Airway epithelial cell (primary cell): ENCODE data around the gene UBE2I. TPM values are rescaled to one million over a fixed set of nuclear protein-coding genes. Genes with fewer than 3 reads are reported as not detected.

Source experiments
- total RNA-seq: library from RNA; depleted of rRNA; stranded (reverse); fragments of >200 nt; gene quantifications from 2 replicates; pipeline ENCODE4 v1.2.3, GENCODE V29; 2015

Gene UBE2I
- 68.8 and 72.0 TPM in 2 replicates for total RNA-seq

DNA sequence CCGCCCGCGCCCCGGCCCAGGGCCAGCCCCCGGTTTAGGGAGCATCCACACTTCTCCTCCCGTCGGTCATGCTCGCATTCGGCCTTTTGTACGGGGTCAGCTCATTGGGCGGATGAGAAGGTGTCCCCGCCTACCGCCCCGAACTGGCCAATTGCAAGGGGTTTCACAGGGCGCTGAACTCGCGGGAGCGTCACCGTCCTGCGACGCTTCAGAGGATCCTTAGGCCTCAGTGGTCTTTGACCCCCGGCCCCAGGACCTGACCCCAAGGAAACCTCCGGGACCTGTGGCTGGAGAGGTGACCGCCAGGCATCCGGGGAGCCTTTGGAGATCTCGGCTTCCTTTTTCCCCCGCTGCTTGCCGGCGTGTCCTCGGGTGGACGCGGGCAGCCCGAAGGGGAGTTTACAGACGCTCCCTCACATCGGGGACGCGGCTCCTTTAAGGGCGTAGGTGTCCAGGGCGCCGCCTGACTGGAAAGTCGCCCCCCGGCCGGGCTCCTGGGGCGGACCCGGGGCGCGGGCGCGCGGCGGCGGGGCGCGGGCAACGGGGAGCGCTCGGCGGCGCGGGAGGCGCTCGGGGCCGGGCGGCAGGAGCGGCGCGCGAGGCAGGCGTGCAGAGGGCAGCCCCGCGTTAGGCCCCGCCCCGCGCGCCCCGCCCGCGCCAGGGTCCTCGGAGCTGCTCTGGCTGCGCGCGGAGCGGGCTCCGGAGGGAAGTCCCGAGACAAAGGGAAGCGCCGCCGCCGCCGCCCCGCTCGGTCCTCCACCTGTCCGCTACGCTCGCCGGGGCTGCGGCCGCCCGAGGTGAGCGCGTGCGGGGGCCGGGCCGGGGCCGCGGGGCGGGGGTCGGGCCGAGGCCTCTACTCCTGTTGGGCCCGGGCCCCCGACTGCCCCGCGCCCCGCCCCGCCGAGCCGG lies at the start of gene UBE2I:
TSS of gene UBE2I (plus strand) at position 660 of the 909 bp plus-strand sequence. CDS start 4,395 bp downstream, outside the sequence.

DNA sequence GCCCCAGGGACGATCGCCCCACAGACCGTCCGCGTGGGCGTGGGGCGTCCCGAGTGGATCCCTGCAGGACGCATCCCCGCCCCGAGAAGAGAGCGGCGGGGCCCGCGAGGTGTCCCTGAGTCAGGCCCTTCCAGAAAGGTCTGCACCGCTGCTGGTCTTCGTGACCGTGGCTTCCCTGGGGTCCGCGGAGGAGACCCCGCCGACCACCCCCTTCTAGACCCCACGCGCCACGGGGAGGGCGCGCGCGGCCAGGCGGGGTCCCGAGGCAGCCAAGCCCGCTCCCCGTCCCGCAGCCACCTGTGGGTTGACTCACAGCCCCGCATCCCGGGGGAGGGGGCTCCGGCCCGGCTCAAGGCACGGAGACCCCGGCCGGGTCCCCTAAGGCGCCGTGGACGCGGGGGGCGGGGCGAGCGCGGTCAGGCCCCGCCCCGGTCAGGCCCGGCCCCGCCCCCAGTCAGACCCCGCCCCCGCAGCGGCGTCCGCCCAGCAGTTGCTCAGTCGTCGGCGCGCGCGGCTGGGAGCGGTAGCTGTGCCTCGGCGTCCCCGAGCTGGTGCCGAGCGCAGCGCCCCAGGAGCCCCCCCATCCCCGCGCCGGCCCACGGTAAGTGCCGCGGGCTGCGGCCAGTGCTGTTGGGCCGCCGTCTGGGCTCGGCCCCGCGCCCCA lies 23.8 kb downstream of the UBE2I start, which contains the start of gene BAIAP3:
TSS of gene BAIAP3 (plus strand) at position 497 of the 664 bp plus-strand sequence. CDS start 4,905 bp downstream, outside the sequence.

DNA sequence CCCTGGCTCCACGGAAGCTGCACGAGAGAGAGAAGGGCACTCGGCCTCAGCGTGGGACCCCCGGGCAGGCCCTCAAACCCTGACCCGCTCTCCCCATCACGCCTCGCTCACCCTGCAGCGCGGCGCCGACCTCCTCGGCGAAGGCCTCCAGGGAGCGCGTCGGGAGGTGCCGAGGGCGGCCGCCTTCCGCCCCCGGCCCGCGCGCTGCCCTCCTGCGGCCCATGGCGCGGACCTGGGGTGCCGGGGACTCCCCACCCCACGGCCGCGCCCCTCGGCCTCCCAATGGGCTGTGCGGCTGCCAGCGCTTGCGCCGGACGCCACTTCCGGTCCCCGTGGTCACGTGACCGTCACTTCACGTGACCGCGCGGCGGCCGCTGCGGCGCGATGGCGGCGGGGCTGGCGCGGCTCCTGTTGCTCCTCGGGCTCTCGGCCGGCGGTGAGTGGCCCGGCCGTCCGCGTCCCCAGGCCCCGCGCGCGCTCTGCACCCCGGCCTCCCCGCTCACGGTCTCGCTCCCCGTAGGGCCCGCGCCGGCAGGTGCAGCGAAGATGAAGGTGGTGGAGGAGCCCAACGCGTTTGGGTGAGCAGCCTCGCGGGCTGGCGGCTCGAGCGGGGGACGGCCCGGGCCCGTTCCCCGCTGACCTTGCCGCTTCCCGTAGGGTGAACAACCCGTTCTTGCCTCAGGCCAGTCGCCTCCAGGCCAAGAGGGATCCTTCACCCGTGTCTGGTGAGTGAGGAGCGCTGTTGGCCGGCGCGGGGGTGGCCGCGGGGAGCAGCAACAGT lies 42.3 kb downstream of the UBE2I start, which contains the start of the genes GNPTG and TSR3:
TSS of gene GNPTG (plus strand) at position 350 of the 781 bp plus-strand sequence. CDS start at position 385, 35 bp downstream.
TSS of gene TSR3 (minus strand) at position 297 of the 781 bp plus-strand sequence. CDS start at position 223, 74 bp downstream.

Other genes with a start within 250 kb of the UBE2I start
- gene SSTR5, start 236.9 kb upstream of the UBE2I start, total RNA-seq, result not detected in 2 replicates
- not detected in 2 replicates for gene C1QTNF8, start 213.4 kb upstream of the UBE2I start, total RNA-seq
- gene CACNA1H, start 156.5 kb upstream of the UBE2I start, total RNA-seq, result 0.07 and 0.37 TPM in 2 replicates
- gene TPSG1, start 84.4 kb upstream of the UBE2I start, total RNA-seq, result not detected in 2 replicates
- gene TPSB2, start 79.5 kb upstream of the UBE2I start, total RNA-seq, result not detected in 2 replicates
- gene TPSAB1, start 68.9 kb upstream of the UBE2I start, total RNA-seq, result not detected in 2 replicates
- gene TPSD1, start 53.6 kb upstream of the UBE2I start, total RNA-seq, result not detected in 2 replicates
- gene BAIAP3, start 24.0 kb downstream of the UBE2I start, total RNA-seq, result 0.21 TPM in 1 of 2 replicates, not detected in the other
- gene TSR3, start 42.2 kb downstream of the UBE2I start, total RNA-seq, result 108 and 192 TPM in 2 replicates
- gene GNPTG, start 42.3 kb downstream of the UBE2I start, total RNA-seq, result 23.6 and 24.6 TPM in 2 replicates
- 5.3 and 9.3 TPM in 2 replicates for gene UNKL, start 105.1 kb downstream of the UBE2I start, total RNA-seq
- gene UQCC4, start 111.1 kb downstream of the UBE2I start, total RNA-seq, result 25.5 and 26.0 TPM in 2 replicates
- gene PERCC1, start 121.4 kb downstream of the UBE2I start, total RNA-seq, result not detected in 2 replicates
- not detected in 2 replicates for gene CCDC154, start 134.9 kb downstream of the UBE2I start, total RNA-seq
- gene CLCN7, start 165.4 kb downstream of the UBE2I start, total RNA-seq, result 15.7 and 39.3 TPM in 2 replicates
- not detected in 2 replicates for gene PTX4, start 179.3 kb downstream of the UBE2I start, total RNA-seq
- 17.4 and 18.9 TPM in 2 replicates for gene TELO2, start 183.7 kb downstream of the UBE2I start, total RNA-seq
- 0.23 and 0.35 TPM in 2 replicates for gene TMEM204, start 224.0 kb downstream of the UBE2I start, total RNA-seq